GM23338 (cell line): ENCODE results near the gene PARP3. TPM values are rescaled to one million over a fixed set of nuclear protein-coding genes. Genes with fewer than 3 reads are reported as not detected.
A peak's percentile ranks its signal among the peaks of the same experiment; 100 is the strongest.

Source experiments
- ATAC-seq: fragments of 200-7000 bp; cut with Tn5 transposase; 3 replicates; pipeline ENCODE4 v1.9.1; 2020
- DNase-seq: peaks from one replicate; pipeline ENCODE4 v3.0.0-alpha.2; 2015; ENCODE audit warnings: low spot score
- H2AFZ ChIP-seq: fragments of 200-600 bp; sonication (generic); 2 replicates; pipeline ENCODE4 v1.8.0; 2016; ENCODE audit warnings: antibody characterized with exemption, mild to moderate bottlenecking, moderate library complexity
- H3F3A ChIP-seq: fragments of 200-600 bp; sonication (generic); replicated peaks from 2 replicates; pipeline ENCODE4 v1.8.0; 2017; ENCODE audit warnings: antibody characterized with exemption, mixed run types, low read depth
- H3K27ac ChIP-seq: fragments of 200-600 bp; sonication (generic); 2 replicates; pipeline ENCODE4 v1.6.1; 2016; ENCODE audit warnings: low read depth
- H3K27me3 ChIP-seq: fragments of 200-600 bp; sonication (generic); 2 replicates; pipeline ENCODE4 v1.8.0; 2016; ENCODE audit warnings: mild to moderate bottlenecking, mixed run types, moderate library complexity; ENCODE audit not compliant: insufficient read depth
- H3K36me3 ChIP-seq: fragments of 200-600 bp; sonication (generic); 2 replicates; pipeline ENCODE4 v1.8.0; 2016; ENCODE audit warnings: mild to moderate bottlenecking; ENCODE audit not compliant: insufficient read depth
- H3K4me1 ChIP-seq: fragments of 200-600 bp; sonication (generic); 2 replicates; pipeline ENCODE4 v1.8.0; 2016; ENCODE audit warnings: mild to moderate bottlenecking, moderate library complexity; ENCODE audit not compliant: insufficient read depth
- H3K4me2 ChIP-seq: fragments of 200-600 bp; sonication (generic); 2 replicates; pipeline ENCODE4 v1.7.1; 2017; ENCODE audit warnings: mixed run types
- H3K4me3 ChIP-seq: fragments of 200-600 bp; sonication (generic); 2 replicates; pipeline ENCODE4 v1.6.1; 2016; ENCODE audit warnings: mixed run types
- H3K79me2 ChIP-seq: fragments of 200-600 bp; sonication (generic); replicated peaks from 2 replicates; pipeline ENCODE4 v1.8.0; 2017; ENCODE audit warnings: mild to moderate bottlenecking; ENCODE audit not compliant: insufficient read depth
- H3K9me2 ChIP-seq: fragments of 200-600 bp; sonication (generic); 2 replicates; pipeline ENCODE4 v1.8.0; 2017; ENCODE audit not compliant: insufficient read depth
- H4K20me1 ChIP-seq: fragments of 200-600 bp; sonication (generic); replicated peaks from 2 replicates; pipeline ENCODE4 v1.8.0; 2017; ENCODE audit warnings: mild to moderate bottlenecking; ENCODE audit not compliant: insufficient read depth
- H3K27ac Mint-ChIP-seq: 2 replicates; pipeline ENCODE4 v1.8.0; 2020; ENCODE audit warnings: inconsistent platforms, mild to moderate bottlenecking, moderate library complexity, mixed read lengths
- H3K27me3 Mint-ChIP-seq: 3 replicates; pipeline ENCODE4 v1.8.0; 2022; ENCODE audit warnings: low read depth, mild to moderate bottlenecking, moderate library complexity, mixed read lengths, inconsistent platforms; ENCODE audit not compliant: insufficient read depth, poor library complexity
- H3K36me3 Mint-ChIP-seq: 3 replicates; pipeline ENCODE4 v1.8.0; 2021; ENCODE audit warnings: low read depth, mild to moderate bottlenecking, inconsistent platforms, moderate library complexity, mixed read lengths
- H3K4me1 Mint-ChIP-seq: 3 replicates; pipeline ENCODE4 v1.8.0; 2020; ENCODE audit warnings: mild to moderate bottlenecking, inconsistent platforms, mixed read lengths
- H3K4me3 Mint-ChIP-seq: 3 replicates; pipeline ENCODE4 v1.8.0; 2021; ENCODE audit warnings: moderate library complexity, mild to moderate bottlenecking, inconsistent platforms, mixed read lengths
- H3K9me3 Mint-ChIP-seq: 3 replicates; pipeline ENCODE4 v1.8.0; 2020; ENCODE audit warnings: moderate library complexity, mild to moderate bottlenecking, inconsistent platforms, mixed read lengths
- CREB1 ChIP-seq: fragments of 250-450 bp; sonication (Bioruptor Pico); IDR thresholded peaks from 2 replicates; pipeline ENCODE4 v1.5.0; 2020; ENCODE audit warnings: low read depth, mild to moderate bottlenecking, moderate library complexity
- CTCF ChIP-seq, 2 experiments: fragments of 200-600 bp in 1 of 2; sonication (generic) in 1 of 2; conservative IDR thresholded peaks; 2 replicates each; pipeline versions ENCODE4 v1.5.1 to v1.6.1; 2016 to 2017; ENCODE audit warnings: antibody characterized with exemption in 2 of 2, low read depth in 2 of 2, mild to moderate bottlenecking in 2 of 2, moderate library complexity in 1 of 2
- ETS1 ChIP-seq: IDR thresholded peaks from 2 replicates; pipeline ENCODE4 v1.6.1; 2016; ENCODE audit warnings: antibody characterized with exemption
- EZH2 ChIP-seq: fragments of 200-600 bp; sonication (generic); IDR thresholded peaks from one replicate; pipeline ENCODE4 v1.8.0; 2017; ENCODE audit warnings: antibody characterized with exemption, mild to moderate bottlenecking, low read depth; ENCODE audit not compliant: unreplicated experiment
- JUNB ChIP-seq: IDR thresholded peaks from one replicate; pipeline ENCODE4 v1.6.1; 2016; ENCODE audit warnings: antibody characterized with exemption; ENCODE audit not compliant: unreplicated experiment
- POLR2AphosphoS5 ChIP-seq: IDR thresholded peaks from 2 replicates; pipeline ENCODE4 v1.6.1; 2016; ENCODE audit warnings: antibody characterized with exemption, low read depth
- REST ChIP-seq: IDR thresholded peaks from one replicate; pipeline ENCODE4 v1.6.1; 2018; ENCODE audit warnings: antibody characterized with exemption; ENCODE audit not compliant: unreplicated experiment
- ZNF114 ChIP-seq: fragments of 250-450 bp; sonication (Bioruptor Pico); IDR thresholded peaks from 2 replicates; pipeline ENCODE4 v1.5.0; 2020; ENCODE audit warnings: mild to moderate bottlenecking, moderate library complexity
- ZNF331 ChIP-seq: fragments of 250-450 bp; sonication (Bioruptor Pico); IDR thresholded peaks from 2 replicates; pipeline ENCODE4 v1.5.0; 2020; ENCODE audit warnings: low read depth, mild to moderate bottlenecking, moderate library complexity
- long read RNA-seq: library from polyadenylated mRNA; unstranded; transcript quantifications from one replicate; pipeline ENCODE4 v2.0.0, GENCODE V29; 2020; ENCODE audit not compliant: unreplicated experiment
- polyA plus RNA-seq: library from polyadenylated mRNA; unstranded; fragments of >200 nt; fragmentation: Nextera tagmentation; extraction: Ambion mirVana; gene quantifications from 2 replicates; pipeline ENCODE4 v1.2.1, GENCODE V29; 2016
- total RNA-seq: library from RNA; depleted of rRNA; stranded (reverse); fragments of >200 nt; shearing (Covaris generic); gene quantifications from 2 replicates; pipeline ENCODE4 v1.2.3, GENCODE V29; 2014; rRNA removed

Gene PARP3
- total RNA-seq = 1.1 and 3.1 TPM in 2 replicates
- 0.35 and 0.76 TPM in 2 replicates for polyA plus RNA-seq
- long read RNA-seq, partial matches to known transcripts = 1 of 3 reads
- long read RNA-seq, other reads (novel, unspliced or antisense) = 1 of 3 reads

GRCh38 chr3:51941798-51942602 is at the start of gene PARP3, which contains the start of gene RRP9:
TSS of gene PARP3 (plus strand) at chr3:51942363. CDS start at chr3:51943356, 993 bp downstream.
TSS of gene RRP9 (minus strand) at chr3:51941904. CDS start at chr3:51941867, 37 bp downstream.
- no peak within 1 kb of the TSS for H3K27ac ChIP-seq

GRCh38 chr3:51894391-51894790 is 47.8 kb upstream of the PARP3 start:
- Histone ChIP-seq H3F3A (no peaks in the 10 kb centered on the region), H3K4me1 (no peaks in the 10 kb centered on the region), H3K36me3 (no peaks in the 10 kb centered on the region), H3K4me3 (no peak overlapping the region), H4K20me1 (no peaks in the 10 kb centered on the region), H3K9me2 (no peaks in the 10 kb centered on the region; the same call in 1 of the 2 replicates), H2AFZ (no peak overlapping the region), H3K27ac (no peak overlapping the region), H3K27me3 (no peaks in the 10 kb centered on the region), H3K4me2 (no peak overlapping the region), H3K79me2 (no peaks in the 10 kb centered on the region)
- Mint-ChIP-seq H3K9me3 (peaks cover 17% of the 10 kb centered on the region; the same call in 2 of the 3 replicates), H3K4me3 (no peak overlapping the region), H3K27me3 (no peaks in the 10 kb centered on the region), H3K36me3 (0 out of 3 replicates have a peak, but pooled peaks cover 3% of the 10 kb centered on the region), H3K27ac (no peak overlapping the region), H3K4me1 (peaks cover 5% of the 10 kb centered on the region)
- TF ChIP-seq POLR2AphosphoS5 = no peak
- no peak for TF ChIP-seq CREB1 (CRISPR knock-in tag)
- no peak for TF ChIP-seq ZNF331 (CRISPR knock-in tag)
- TF ChIP-seq REST = no peak
- TF ChIP-seq ZNF114 (CRISPR knock-in tag) = no peak
- no peak for TF ChIP-seq EZH2
- no peak for TF ChIP-seq JUNB
- ATAC-seq (no peak), DNase-seq (no peak)

More at GRCh38 chr3:51941798-51942602, at the start of gene PARP3, which contains the start of gene RRP9:
- Mint-ChIP-seq H3K27me3 (peaks cover 22% of the 10 kb centered on the region), H3K27ac (no peak within 1 kb of the TSS; the same call in 1 of the 2 replicates), H3K36me3 (peaks cover 37% of the 10 kb centered on the region), H3K9me3 (no peaks in the 10 kb centered on the region), H3K4me3 (peak within 1 kb of the TSS; percentile 92), H3K4me1 (peaks cover 18% of the 10 kb centered on the region)
- Histone ChIP-seq H3K27me3 (no peaks in the 10 kb centered on the region), H3K36me3 (0 out of 2 replicates have a peak, but pooled peaks cover 6% of the 10 kb centered on the region), H3K4me3 (peak within 1 kb of the TSS; percentile 99), H3K9me2 (no peaks in the 10 kb centered on the region), H3K4me2 (peak within 1 kb of the TSS; percentile 98), H3K79me2 (peaks cover 25% of the 10 kb centered on the region), H2AFZ (peak within 1 kb of the TSS; percentile 69), H4K20me1 (peaks cover 12% of the 10 kb centered on the region), H3F3A (0 out of 2 replicates have a peak, but pooled peaks cover 2% of the 10 kb centered on the region), H3K4me1 (peaks cover 9% of the 10 kb centered on the region; the same call in 1 of the 2 replicates)
- 0 out of 2 replicates have a peak, but pooled peaks have one; percentile 7 for TF ChIP-seq ETS1
- TF ChIP-seq CTCF (conservative IDR thresholded peaks at IDR 0.05; ENCODE audit: low read depth in 2 of 2) = peak; percentile 95 to 99
- TF ChIP-seq POLR2AphosphoS5 = peak; percentile 72
- no peak for TF ChIP-seq EZH2
- no peak for TF ChIP-seq ZNF114 (CRISPR knock-in tag)
- TF ChIP-seq CREB1 (CRISPR knock-in tag) = peak; percentile 59; the same call in 1 of the 2 replicates
- DNase-seq (peak; percentile 100), ATAC-seq (peak; percentile 93)
